ENCODE data around the gene PEAK1.

Gene PEAK1

DNA sequence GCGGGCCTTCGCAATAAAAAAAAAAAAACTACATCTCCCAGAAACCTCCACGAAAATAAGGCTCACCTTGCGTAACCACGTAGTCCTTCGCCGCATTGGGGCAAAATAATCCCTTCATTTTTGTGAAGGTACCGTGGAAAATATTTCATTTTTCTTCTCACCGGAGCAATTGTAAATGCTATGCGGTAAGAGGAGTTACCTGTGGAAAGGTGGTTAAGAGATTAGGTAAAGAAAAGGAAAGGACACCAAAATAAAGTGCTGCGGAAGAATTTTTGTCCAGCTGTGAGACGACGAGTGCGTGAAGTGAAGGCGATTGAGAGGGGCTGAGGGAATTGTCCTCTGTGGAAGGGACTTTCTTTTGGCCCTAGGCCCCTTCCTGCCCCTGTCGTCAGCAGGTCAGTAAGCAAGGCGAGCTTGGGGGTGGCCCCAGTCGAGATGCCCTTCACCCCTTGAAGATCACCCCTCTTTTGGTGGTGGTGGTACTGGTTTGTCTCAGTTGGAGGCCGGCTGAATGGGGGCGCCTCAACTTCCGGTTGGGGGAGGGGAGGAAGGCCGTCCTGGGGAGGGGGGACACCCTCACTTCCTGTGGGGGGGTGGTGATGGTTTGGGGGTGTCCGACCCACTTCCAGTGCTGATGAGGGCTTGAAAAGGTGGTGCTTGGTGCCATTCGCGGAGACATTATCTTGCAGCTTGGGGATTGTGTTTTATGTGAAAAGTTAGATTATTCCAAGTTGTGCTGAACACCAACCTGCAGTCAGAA is 886 bp upstream of the PEAK1 start, which contains the start of gene HMG20A (continued):
- TF ChIP-seq, protein P1, sequence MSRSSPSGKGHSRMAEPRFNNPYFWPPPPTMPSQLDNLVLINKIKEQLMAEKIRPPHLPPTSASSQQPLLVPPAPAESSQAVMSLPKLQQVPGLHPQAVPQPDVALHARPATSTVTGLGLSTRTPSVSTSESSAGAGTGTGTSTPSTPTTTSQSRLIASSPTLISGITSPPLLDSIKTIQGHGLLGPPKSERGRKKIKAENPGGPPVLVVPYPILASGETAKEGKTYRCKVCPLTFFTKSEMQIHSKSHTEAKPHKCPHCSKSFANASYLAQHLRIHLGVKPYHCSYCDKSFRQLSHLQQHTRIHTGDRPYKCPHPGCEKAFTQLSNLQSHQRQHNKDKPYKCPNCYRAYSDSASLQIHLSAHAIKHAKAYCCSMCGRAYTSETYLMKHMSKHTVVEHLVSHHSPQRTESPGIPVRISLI (tag by site-specific recombination; IDR thresholded peaks at IDR 0.05): peak; percentile 51; the same call in 1 of the 2 replicates
- TF ChIP-seq SP7 (tag by site-specific recombination; IDR thresholded peaks at IDR 0.05) (peak; percentile 95), ZNF10 (tag by site-specific recombination; IDR thresholded peaks at IDR 0.05) (peak; percentile 96), SP3 (tag by site-specific recombination; IDR thresholded peaks at IDR 0.05) (peak; percentile 94), OSR2 (tag by site-specific recombination; IDR thresholded peaks at IDR 0.05) (peak; percentile 40; the same call in 1 of the 2 replicates), TRIM28 (IDR thresholded peaks at IDR 0.05; ENCODE audit: borderline replicate concordance, low read length) (peak; percentile 91), ZFP3 (tag by site-specific recombination; IDR thresholded peaks at IDR 0.05; ENCODE audit: low read depth) (0 out of 2 replicates have a peak, but pooled peaks have one; percentile 18), YY2 (tag by site-specific recombination; IDR thresholded peaks at IDR 0.05) (peak; percentile 70), ZNF473 (tag by site-specific recombination; IDR thresholded peaks at IDR 0.05) (no peak), ZNF626 (tag by site-specific recombination; IDR thresholded peaks at IDR 0.05) (0 out of 2 replicates have a peak, but pooled peaks have one; percentile 81), ZNF585B (tag by site-specific recombination; IDR thresholded peaks at IDR 0.05) (no peak), ZNF561 (tag by site-specific recombination; IDR thresholded peaks at IDR 0.05; ENCODE audit: borderline replicate concordance) (peak; percentile 88), ZNF48 (tag by site-specific recombination; IDR thresholded peaks at IDR 0.05) (no peak), ZFP69B (tag by site-specific recombination; IDR thresholded peaks at IDR 0.05) (peak; percentile 89), ZNF324 (tag by site-specific recombination; IDR thresholded peaks at IDR 0.05) (peak; percentile 96), ZNF146 (tag by site-specific recombination; IDR thresholded peaks at IDR 0.05) (peak; percentile 83), ZNF560 (tag by site-specific recombination; IDR thresholded peaks at IDR 0.05; ENCODE audit: borderline replicate concordance) (no peak), KLF16 (tag by site-specific recombination; IDR thresholded peaks at IDR 0.05) (peak; percentile 88), ZNF248 (tag by site-specific recombination; IDR thresholded peaks at IDR 0.05) (no peak), ZNF660 (tag by site-specific recombination; IDR thresholded peaks at IDR 0.05) (peak; percentile 78; the same call in 1 of the 2 replicates)
- TF ChIP-seq, protein P2, sequence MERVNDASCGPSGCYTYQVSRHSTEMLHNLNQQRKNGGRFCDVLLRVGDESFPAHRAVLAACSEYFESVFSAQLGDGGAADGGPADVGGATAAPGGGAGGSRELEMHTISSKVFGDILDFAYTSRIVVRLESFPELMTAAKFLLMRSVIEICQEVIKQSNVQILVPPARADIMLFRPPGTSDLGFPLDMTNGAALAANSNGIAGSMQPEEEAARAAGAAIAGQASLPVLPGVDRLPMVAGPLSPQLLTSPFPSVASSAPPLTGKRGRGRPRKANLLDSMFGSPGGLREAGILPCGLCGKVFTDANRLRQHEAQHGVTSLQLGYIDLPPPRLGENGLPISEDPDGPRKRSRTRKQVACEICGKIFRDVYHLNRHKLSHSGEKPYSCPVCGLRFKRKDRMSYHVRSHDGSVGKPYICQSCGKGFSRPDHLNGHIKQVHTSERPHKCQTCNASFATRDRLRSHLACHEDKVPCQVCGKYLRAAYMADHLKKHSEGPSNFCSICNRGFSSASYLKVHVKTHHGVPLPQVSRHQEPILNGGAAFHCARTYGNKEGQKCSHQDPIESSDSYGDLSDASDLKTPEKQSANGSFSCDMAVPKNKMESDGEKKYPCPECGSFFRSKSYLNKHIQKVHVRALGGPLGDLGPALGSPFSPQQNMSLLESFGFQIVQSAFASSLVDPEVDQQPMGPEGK (tag by site-specific recombination; IDR thresholded peaks at IDR 0.05): peak; percentile 99
- TF ChIP-seq, protein P3, sequence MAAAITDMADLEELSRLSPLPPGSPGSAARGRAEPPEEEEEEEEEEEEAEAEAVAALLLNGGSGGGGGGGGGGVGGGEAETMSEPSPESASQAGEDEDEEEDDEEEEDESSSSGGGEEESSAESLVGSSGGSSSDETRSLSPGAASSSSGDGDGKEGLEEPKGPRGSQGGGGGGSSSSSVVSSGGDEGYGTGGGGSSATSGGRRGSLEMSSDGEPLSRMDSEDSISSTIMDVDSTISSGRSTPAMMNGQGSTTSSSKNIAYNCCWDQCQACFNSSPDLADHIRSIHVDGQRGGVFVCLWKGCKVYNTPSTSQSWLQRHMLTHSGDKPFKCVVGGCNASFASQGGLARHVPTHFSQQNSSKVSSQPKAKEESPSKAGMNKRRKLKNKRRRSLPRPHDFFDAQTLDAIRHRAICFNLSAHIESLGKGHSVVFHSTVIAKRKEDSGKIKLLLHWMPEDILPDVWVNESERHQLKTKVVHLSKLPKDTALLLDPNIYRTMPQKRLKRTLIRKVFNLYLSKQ (tag by site-specific recombination; IDR thresholded peaks at IDR 0.05; ENCODE audit: borderline replicate concordance): no peak
- TF ChIP-seq, protein P4, sequence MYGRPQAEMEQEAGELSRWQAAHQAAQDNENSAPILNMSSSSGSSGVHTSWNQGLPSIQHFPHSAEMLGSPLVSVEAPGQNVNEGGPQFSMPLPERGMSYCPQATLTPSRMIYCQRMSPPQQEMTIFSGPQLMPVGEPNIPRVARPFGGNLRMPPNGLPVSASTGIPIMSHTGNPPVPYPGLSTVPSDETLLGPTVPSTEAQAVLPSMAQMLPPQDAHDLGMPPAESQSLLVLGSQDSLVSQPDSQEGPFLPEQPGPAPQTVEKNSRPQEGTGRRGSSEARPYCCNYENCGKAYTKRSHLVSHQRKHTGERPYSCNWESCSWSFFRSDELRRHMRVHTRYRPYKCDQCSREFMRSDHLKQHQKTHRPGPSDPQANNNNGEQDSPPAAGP (tag by site-specific recombination; IDR thresholded peaks at IDR 0.05): peak; percentile 92; the same call in 1 of the 2 replicates
- TF ChIP-seq, protein P5, sequence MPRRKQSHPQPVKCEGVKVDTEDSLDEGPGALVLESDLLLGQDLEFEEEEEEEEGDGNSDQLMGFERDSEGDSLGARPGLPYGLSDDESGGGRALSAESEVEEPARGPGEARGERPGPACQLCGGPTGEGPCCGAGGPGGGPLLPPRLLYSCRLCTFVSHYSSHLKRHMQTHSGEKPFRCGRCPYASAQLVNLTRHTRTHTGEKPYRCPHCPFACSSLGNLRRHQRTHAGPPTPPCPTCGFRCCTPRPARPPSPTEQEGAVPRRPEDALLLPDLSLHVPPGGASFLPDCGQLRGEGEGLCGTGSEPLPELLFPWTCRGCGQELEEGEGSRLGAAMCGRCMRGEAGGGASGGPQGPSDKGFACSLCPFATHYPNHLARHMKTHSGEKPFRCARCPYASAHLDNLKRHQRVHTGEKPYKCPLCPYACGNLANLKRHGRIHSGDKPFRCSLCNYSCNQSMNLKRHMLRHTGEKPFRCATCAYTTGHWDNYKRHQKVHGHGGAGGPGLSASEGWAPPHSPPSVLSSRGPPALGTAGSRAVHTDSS (tag by site-specific recombination; IDR thresholded peaks at IDR 0.05): peak; percentile 34; the same call in 1 of the 2 replicates
- TF ChIP-seq, protein P6, sequence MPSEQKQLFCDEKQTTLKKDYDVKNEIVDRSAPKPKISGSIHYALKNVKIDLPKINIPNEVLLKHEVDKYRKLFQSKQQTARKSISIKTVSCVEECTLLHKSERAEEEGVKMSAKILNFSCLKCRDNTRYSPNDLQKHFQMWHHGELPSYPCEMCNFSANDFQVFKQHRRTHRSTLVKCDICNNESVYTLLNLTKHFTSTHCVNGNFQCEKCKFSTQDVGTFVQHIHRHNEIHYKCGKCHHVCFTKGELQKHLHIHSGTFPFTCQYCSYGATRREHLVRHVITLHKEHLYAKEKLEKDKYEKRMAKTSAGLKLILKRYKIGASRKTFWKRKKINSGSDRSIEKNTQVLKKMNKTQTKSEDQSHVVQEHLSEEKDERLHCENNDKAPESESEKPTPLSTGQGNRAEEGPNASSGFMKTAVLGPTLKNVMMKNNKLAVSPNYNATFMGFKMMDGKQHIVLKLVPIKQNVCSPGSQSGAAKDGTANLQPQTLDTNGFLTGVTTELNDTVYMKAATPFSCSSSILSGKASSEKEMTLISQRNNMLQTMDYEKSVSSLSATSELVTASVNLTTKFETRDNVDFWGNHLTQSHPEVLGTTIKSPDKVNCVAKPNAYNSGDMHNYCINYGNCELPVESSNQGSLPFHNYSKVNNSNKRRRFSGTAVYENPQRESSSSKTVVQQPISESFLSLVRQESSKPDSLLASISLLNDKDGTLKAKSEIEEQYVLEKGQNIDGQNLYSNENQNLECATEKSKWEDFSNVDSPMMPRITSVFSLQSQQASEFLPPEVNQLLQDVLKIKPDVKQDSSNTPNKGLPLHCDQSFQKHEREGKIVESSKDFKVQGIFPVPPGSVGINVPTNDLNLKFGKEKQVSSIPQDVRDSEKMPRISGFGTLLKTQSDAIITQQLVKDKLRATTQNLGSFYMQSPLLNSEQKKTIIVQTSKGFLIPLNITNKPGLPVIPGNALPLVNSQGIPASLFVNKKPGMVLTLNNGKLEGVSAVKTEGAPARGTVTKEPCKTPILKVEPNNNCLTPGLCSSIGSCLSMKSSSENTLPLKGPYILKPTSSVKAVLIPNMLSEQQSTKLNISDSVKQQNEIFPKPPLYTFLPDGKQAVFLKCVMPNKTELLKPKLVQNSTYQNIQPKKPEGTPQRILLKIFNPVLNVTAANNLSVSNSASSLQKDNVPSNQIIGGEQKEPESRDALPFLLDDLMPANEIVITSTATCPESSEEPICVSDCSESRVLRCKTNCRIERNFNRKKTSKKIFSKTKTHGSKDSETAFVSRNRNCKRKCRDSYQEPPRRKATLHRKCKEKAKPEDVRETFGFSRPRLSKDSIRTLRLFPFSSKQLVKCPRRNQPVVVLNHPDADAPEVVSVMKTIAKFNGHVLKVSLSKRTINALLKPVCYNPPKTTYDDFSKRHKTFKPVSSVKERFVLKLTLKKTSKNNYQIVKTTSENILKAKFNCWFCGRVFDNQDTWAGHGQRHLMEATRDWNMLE (tag by site-specific recombination; conservative IDR thresholded peaks at IDR 0.05; ENCODE audit: low read depth): peak; percentile 59
- TF ChIP-seq, protein P7, sequence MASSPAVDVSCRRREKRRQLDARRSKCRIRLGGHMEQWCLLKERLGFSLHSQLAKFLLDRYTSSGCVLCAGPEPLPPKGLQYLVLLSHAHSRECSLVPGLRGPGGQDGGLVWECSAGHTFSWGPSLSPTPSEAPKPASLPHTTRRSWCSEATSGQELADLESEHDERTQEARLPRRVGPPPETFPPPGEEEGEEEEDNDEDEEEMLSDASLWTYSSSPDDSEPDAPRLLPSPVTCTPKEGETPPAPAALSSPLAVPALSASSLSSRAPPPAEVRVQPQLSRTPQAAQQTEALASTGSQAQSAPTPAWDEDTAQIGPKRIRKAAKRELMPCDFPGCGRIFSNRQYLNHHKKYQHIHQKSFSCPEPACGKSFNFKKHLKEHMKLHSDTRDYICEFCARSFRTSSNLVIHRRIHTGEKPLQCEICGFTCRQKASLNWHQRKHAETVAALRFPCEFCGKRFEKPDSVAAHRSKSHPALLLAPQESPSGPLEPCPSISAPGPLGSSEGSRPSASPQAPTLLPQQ (tag by site-specific recombination; IDR thresholded peaks at IDR 0.05): peak; percentile 10

Measured in HEK293 (cell line).